MCF 10A (cell line): ENCODE results near the gene CLIP1. TPM values are rescaled to one million over a fixed set of nuclear protein-coding genes. Genes with fewer than 3 reads are reported as not detected.
A peak's percentile ranks its signal among the peaks of the same experiment; 100 is the strongest.
"Not testable (repeated sequence)": the region's sequence is repeated elsewhere in the genome, so short reads cannot be mapped to it uniquely, and the experiment has no call there.

Experiments used
- Bru-seq: library from RNA; stranded (reverse); fragments of 400-500 nt; gene quantifications from one replicate; lab custom pipeline; 2021; lab: Mats Ljungman, UMichigan
- BruChase-seq, 2 experiments: library from RNA; stranded (reverse); fragments of 400-500 nt; gene quantifications; one replicate each; lab custom pipeline; 2021; lab: Mats Ljungman, UMichigan
- BruUV-seq: library from RNA; stranded (reverse); fragments of 400-500 nt; replicated peaks from 2 replicates; lab custom pipeline; 2021; lab: Mats Ljungman, UMichigan
- CTCF ChIA-PET: fragments of 300-600 bp; sonication (Branson Sonifier 250); formaldehyde crosslinking; extraction: SDS; loops from one replicate; lab custom pipeline; 2021; ENCODE audit warnings: antibody characterized with exemption, inconsistent platforms; lab: Yijun Ruan, JAX
- POLR2A ChIA-PET: fragments of 300-600, 350-650 bp; sonication (Branson Sonifier 250); formaldehyde crosslinking; extraction: SDS; loops from one replicate; lab custom pipeline; 2020; ENCODE audit warnings: antibody characterized with exemption, inconsistent platforms; lab: Yijun Ruan, JAX
- DNase-seq: peaks from one replicate; pipeline ENCODE4 v3.0.0-alpha.2; 2018; ENCODE audit not compliant: unreplicated experiment
- H3K27ac Mint-ChIP-seq: one replicate; pipeline ENCODE4 v1.8.0; 2022; ENCODE audit warnings: mild to moderate bottlenecking, low read depth, mixed read lengths; ENCODE audit not compliant: unreplicated experiment
- H3K27me3 Mint-ChIP-seq: one replicate; pipeline ENCODE4 v1.8.0; 2022; ENCODE audit warnings: mixed read lengths; ENCODE audit not compliant: insufficient read depth, unreplicated experiment
- H3K36me3 Mint-ChIP-seq: one replicate; pipeline ENCODE4 v1.8.0; 2022; ENCODE audit warnings: mild to moderate bottlenecking, moderate library complexity, mixed read lengths; ENCODE audit not compliant: insufficient read depth, unreplicated experiment
- H3K4me1 Mint-ChIP-seq: one replicate; pipeline ENCODE4 v1.8.0; 2022; ENCODE audit warnings: mixed read lengths; ENCODE audit not compliant: insufficient read depth, unreplicated experiment
- H3K4me3 Mint-ChIP-seq: one replicate; pipeline ENCODE4 v1.8.0; 2022; ENCODE audit warnings: mild to moderate bottlenecking, moderate library complexity, mixed read lengths; ENCODE audit not compliant: unreplicated experiment
- H3K9me3 Mint-ChIP-seq: one replicate; pipeline ENCODE4 v1.8.0; 2022; ENCODE audit warnings: mixed read lengths; ENCODE audit not compliant: unreplicated experiment
- intact Hi-C: fragments of 100-400 bp; cut with micrococcal nuclease; formaldehyde crosslinking; loops from 2 replicates; pipeline ENCODE4 v1.14.1; 2022
- long read RNA-seq: library from polyadenylated mRNA; stranded (forward); transcript quantifications from one replicate; pipeline ENCODE4 v2.0.0, GENCODE V29; 2022
- total RNA-seq: library from RNA; stranded (reverse); gene quantifications from 2 replicates; pipeline ENCODE4 v1.2.3, GENCODE V29; 2022
- TF ChIP-seq, protein P1 (sequence below): fragments of 200-600 bp; IDR thresholded peaks from one replicate; pipeline ENCODE4 v1.8.0; 2022; ENCODE audit warnings: antibody characterized with exemption, mild to moderate bottlenecking; ENCODE audit not compliant: unreplicated experiment

Gene CLIP1
- total RNA-seq (92.6 and 115 TPM in 2 replicates), Bru-seq, nascent RNA (percentile 89 among the genes with signal in this experiment), BruChase-seq, experiment 1, labeled RNA remaining after a 6-hour chase (percentile 92 among the genes with signal in this experiment), BruChase-seq, experiment 2, labeled RNA remaining after a 2-hour chase (percentile 87 among the genes with signal in this experiment)
- long read RNA-seq, full-length matches to known transcripts: 96 of 150 reads
- long read RNA-seq, partial matches to known transcripts: 20 of 150 reads
- long read RNA-seq, other reads (novel, unspliced or antisense): 34 of 150 reads

DNA sequence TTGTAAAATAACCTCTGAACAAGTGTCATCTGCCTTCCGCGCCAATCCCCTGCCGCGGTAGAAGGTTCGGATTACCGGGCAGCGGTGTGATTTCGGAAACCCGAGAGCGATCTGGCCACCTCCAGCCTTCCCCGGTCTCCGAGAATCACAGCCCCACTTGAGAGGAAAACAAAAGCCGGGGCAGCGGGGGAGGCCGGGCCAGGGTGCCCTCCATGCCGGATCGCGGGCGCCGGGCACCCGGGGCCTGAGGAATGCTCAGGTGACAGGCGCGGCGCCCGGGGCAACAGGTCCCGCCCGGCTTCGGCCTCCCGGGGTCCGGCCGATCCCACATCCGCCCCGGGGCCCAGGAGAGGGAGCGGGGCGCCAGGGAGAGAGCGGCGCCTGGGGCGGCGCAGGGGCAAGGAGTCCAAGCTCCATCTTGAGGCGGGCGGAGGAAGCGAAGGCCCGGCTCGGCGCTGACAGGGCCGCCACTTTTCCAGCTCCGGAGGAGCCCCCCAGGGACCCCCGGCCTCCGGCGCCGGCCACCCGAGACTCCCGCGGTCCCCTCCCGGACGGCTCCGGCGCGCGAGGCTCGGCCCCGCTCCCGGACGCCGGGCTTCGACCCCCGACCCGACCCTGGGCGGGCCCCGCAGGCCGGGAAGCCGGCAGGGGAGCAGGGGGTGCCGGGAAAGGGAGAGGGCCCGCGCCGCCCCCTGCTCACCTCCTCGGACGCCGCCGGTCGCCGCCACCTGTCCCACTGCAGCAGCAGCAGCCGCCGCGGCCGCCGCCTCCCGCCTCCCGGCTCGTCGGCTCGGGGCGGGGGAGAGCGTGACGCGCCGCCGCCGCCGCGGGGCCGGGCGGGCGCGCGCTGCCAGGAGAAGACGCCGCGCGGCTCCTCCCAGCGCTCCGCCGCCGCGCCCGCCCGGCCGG is at the start of gene CLIP1:
CLIP1 (minus strand) TSS at position 849 of the 909 bp plus-strand sequence. CDS start 42,217 bp downstream, outside the sequence.
- TF ChIP-seq, protein P1, sequence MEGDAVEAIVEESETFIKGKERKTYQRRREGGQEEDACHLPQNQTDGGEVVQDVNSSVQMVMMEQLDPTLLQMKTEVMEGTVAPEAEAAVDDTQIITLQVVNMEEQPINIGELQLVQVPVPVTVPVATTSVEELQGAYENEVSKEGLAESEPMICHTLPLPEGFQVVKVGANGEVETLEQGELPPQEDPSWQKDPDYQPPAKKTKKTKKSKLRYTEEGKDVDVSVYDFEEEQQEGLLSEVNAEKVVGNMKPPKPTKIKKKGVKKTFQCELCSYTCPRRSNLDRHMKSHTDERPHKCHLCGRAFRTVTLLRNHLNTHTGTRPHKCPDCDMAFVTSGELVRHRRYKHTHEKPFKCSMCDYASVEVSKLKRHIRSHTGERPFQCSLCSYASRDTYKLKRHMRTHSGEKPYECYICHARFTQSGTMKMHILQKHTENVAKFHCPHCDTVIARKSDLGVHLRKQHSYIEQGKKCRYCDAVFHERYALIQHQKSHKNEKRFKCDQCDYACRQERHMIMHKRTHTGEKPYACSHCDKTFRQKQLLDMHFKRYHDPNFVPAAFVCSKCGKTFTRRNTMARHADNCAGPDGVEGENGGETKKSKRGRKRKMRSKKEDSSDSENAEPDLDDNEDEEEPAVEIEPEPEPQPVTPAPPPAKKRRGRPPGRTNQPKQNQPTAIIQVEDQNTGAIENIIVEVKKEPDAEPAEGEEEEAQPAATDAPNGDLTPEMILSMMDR: peak; percentile 66
- Mint-ChIP-seq H3K9me3 (no peaks in the 10 kb centered on the region), H3K4me3 (peak within 1 kb of the TSS; percentile 87), H3K4me1 (peaks cover 4% of the 10 kb centered on the region), H3K27me3 (no peaks in the 10 kb centered on the region), H3K27ac (peak within 1 kb of the TSS; percentile 95), H3K36me3 (peaks cover 14% of the 10 kb centered on the region)
- DNase-seq: peak; percentile 68
- intact Hi-C loops: loop anchor here (1.0 to 2.0 kb wide), 3 partner anchors 22 to 79 kb away; partner anchors contain the start of gene ZCCHC8
- CTCF ChIA-PET: interaction anchor here (1.9 to 3.7 kb wide), 4 partner anchors 16 to 51 kb away, joined by 6 to 38 read pairs (median 12); no protein-coding TSS in a partner anchor
- POLR2A ChIA-PET: interaction anchor here (0.7 to 7.0 kb wide), 14 partner anchors 9 to 78 kb away, joined by 3 to 145 read pairs (median 8); partner anchors contain the start of gene ZCCHC8
- BruUV-seq: TSS peak; percentile 35

DNA sequence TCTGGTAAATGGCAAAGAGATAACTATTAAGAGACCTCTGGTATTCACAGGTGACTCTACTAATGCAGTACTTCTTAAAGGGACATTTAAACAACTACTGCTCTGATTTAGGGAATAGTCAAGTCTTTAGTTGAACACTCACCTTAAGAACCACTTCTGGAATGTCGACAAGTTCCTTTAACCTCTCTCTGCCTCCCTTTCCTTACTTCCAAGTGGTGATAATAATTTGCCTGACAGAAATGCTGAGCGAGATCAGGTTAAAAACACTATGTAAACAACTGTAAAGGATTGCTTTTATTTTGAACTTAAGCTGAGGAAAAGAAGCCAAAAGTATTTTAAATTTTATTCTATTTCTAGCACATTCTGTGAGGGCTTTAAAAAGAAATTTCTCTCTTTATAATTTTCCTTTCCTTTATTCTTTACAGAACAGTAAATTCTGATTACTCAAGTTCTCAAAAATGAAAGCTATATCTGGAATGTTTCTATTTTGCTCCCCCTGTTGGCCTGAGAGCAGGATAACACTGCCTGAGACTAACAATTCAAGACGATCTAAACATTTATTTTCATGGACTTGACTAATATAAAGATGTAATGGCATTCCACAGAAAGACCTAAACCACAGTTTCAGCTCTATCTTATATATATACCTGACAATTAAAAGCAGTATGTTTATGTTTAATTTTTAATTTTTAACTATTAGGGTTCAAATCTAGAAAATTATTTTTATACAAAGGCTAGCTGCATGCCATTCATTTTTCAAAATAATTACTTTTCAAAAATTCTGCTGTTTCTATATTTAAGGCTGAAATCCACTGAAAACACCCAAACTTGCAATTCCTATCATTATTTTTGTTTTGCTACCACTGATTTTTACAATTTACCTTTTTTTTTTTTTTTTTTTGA is 49.1 kb upstream of the CLIP1 start:
- H3K9me3 Mint-ChIP-seq: no peaks in the 10 kb centered on the region
- TF ChIP-seq, protein P1: peak; percentile 64
- peaks cover 50% of the 10 kb centered on the region for H3K36me3 Mint-ChIP-seq
- peaks cover 21% of the 10 kb centered on the region for H3K4me1 Mint-ChIP-seq
- H3K27ac Mint-ChIP-seq: peak overlapping the region; percentile 74
- intact Hi-C loops: loop anchor here (1.0 to 5.0 kb wide), 3 partner anchors 48 to 134 kb away; no protein-coding TSS in a partner anchor
- DNase-seq: peak; percentile 81
- no peaks in the 10 kb centered on the region for H3K27me3 Mint-ChIP-seq
- BruUV-seq: no TSS peak
- CTCF ChIA-PET: interaction anchor here (0.6 to 6.1 kb wide), 22 partner anchors 11 to 300 kb away, joined by 3 to 127 read pairs (median 4); partner anchors contain the start of genes CLIP1 and ZCCHC8
- H3K4me3 Mint-ChIP-seq: no peak overlapping the region
- POLR2A ChIA-PET: interaction anchor here (0.6 to 8.0 kb wide), 18 partner anchors 10 to 416 kb away, joined by 3 to 292 read pairs (median 4); partner anchors contain the start of genes CLIP1, KNTC1, RSRC2 and ZCCHC8

DNA sequence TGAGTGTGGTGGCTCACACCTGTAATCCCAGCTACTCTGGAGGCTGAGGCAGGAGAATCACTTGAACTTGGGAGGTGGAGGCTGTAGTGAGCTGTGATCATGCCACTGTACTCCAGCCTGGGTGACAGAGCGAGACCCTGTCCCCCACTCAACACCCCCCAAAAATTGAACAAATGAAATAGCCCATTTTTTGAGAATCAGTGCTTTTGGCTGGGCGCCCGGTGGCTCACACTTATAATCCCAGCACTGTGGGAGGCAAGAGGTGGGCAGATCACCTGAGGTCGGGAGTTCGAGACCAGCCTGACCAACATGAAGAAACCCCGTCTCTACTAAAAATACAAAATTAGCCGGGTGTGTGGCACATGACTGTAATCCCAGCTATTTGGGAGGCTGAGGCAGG is 48.1 kb upstream of the CLIP1 start:
- BruUV-seq, H3K27me3 Mint-ChIP-seq, H3K9me3 Mint-ChIP-seq, H3K4me3 Mint-ChIP-seq, DNase-seq: not testable (repeated sequence)
- H3K36me3 Mint-ChIP-seq: peaks cover 40% of the 10 kb centered on the region
- ChIA-PET CTCF (interaction anchor here (0.6 to 6.1 kb wide), 12 partner anchors 12 to 134 kb away, joined by 3 to 127 read pairs (median 5); partner anchors contain the start of gene CLIP1), POLR2A (interaction anchor here (0.6 to 8.0 kb wide), 8 partner anchors 21 to 505 kb away, joined by 3 to 292 read pairs (median 4); partner anchors contain the start of gene CLIP1)
- H3K27ac Mint-ChIP-seq: peak overlapping the region; percentile 74
- intact Hi-C loops: loop anchor here (5.0 kb wide), 1 partner anchor 133 kb away; no protein-coding TSS in a partner anchor
- H3K4me1 Mint-ChIP-seq: peaks cover 18% of the 10 kb centered on the region

DNA sequence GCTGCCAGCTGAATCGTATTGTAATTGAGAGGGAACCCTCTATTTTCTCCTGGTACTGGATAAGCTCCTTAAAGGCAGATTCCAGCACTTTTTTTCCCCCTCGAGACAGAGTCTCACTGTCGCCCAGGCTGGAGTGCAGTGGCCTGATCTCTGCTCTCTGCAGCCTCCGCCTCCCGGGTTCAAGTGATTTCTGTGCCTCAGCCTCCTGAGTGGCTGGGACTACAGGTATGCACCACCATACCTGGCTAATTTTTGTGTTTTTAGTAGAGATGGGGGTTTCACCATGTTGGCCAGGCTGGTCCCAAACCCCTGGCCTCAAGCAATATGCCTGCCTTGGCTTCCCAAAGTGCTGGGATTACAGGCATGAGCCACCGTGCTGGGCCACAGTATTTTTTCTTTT is 47.4 kb upstream of the CLIP1 start:
- ChIA-PET POLR2A (interaction anchor here (0.6 to 8.0 kb wide), 6 partner anchors 20 to 506 kb away, joined by 3 to 292 read pairs (median 4); no protein-coding TSS in a partner anchor), CTCF (interaction anchor here (1.1 to 6.1 kb wide), 4 partner anchors 18 to 134 kb away, joined by 5 to 127 read pairs (median 6); no protein-coding TSS in a partner anchor)
- Mint-ChIP-seq H3K27ac (peak overlapping the region; percentile 64), H3K36me3 (peaks cover 33% of the 10 kb centered on the region), H3K4me1 (peaks cover 13% of the 10 kb centered on the region)
- H3K27me3 Mint-ChIP-seq, H3K4me3 Mint-ChIP-seq, H3K9me3 Mint-ChIP-seq, DNase-seq, BruUV-seq: not testable (repeated sequence)
- intact Hi-C loops: loop anchor here (5.0 kb wide), 1 partner anchor 133 kb away; no protein-coding TSS in a partner anchor
